Neuronal stem cell (in vitro differentiated cells): ENCODE measurements around the gene ZNF621.

Experiments used
- DNase-seq: peaks from one replicate; pipeline ENCODE4 v3.0.0-alpha.2; 2013; ENCODE audit warnings: low spot score
- H2AFZ ChIP-seq: one replicate; pipeline ENCODE4 v1.6.1; 2013; ENCODE audit warnings: mild to moderate bottlenecking, low read length, inconsistent platforms
- H2AK5ac ChIP-seq: 2 replicates; pipeline ENCODE4 v1.6.1; 2013; ENCODE audit warnings: low read depth, mild to moderate bottlenecking, inconsistent platforms, low read length, moderate library complexity, mixed read lengths
- H2BK120ac ChIP-seq: 2 replicates; pipeline ENCODE4 v1.6.1; 2013; ENCODE audit warnings: low read depth, mild to moderate bottlenecking, inconsistent platforms, low read length, moderate library complexity, mixed read lengths
- H2BK12ac ChIP-seq: one replicate; pipeline ENCODE4 v1.6.1; 2013; ENCODE audit warnings: low read length, inconsistent platforms
- H2BK15ac ChIP-seq: 2 replicates; pipeline ENCODE4 v1.6.1; 2013; ENCODE audit warnings: mild to moderate bottlenecking, low read length, inconsistent platforms, mixed read lengths
- H2BK5ac ChIP-seq: one replicate; pipeline ENCODE4 v1.6.1; 2013; ENCODE audit warnings: inconsistent platforms, mild to moderate bottlenecking, low read length, moderate library complexity
- H3K14ac ChIP-seq: one replicate; pipeline ENCODE4 v1.6.1; 2013; ENCODE audit warnings: low read length, inconsistent platforms
- H3K18ac ChIP-seq: 2 replicates; pipeline ENCODE4 v1.6.1; 2013; ENCODE audit warnings: low read length, inconsistent platforms
- H3K23ac ChIP-seq: 2 replicates; pipeline ENCODE4 v1.6.1; 2013; ENCODE audit warnings: low read depth, mild to moderate bottlenecking, mixed read lengths, low read length, inconsistent platforms; ENCODE audit not compliant: poor library complexity
- H3K27ac ChIP-seq: replicated peaks from 3 replicates; pipeline ENCODE4 v1.5.1; 2013; ENCODE audit warnings: low read length, inconsistent platforms
- H3K27me3 ChIP-seq, 3 experiments: 2 replicates each; pipeline ENCODE4 v1.6.1; 2013; ENCODE audit warnings: low read length in 3 of 3, mild to moderate bottlenecking in 2 of 3, inconsistent platforms in 1 of 3, low read depth in 1 of 3, mixed read lengths in 1 of 3, moderate library complexity in 1 of 3; ENCODE audit not compliant: control insufficient read depth in 3 of 3, insufficient read depth in 3 of 3
- H3K36me3 ChIP-seq, 2 donors: replicated peaks in 1 of 2; 2 replicates each; pipeline ENCODE4 v1.6.1; 2013; ENCODE audit warnings: low read length in 2 of 2; ENCODE audit not compliant: control insufficient read depth in 2 of 2, insufficient read depth in 2 of 2
- H3K4ac ChIP-seq: 2 replicates; pipeline ENCODE4 v1.6.1; 2013; ENCODE audit warnings: inconsistent platforms, mild to moderate bottlenecking, low read length, moderate library complexity
- H3K4me1 ChIP-seq, 2 donors: 1 replicate in 1 of 2; 2 replicates in 1 of 2; pipeline ENCODE4 v1.6.1; 2013; ENCODE audit warnings: low read length in 2 of 2, low read depth in 1 of 2; ENCODE audit not compliant: control insufficient read depth in 2 of 2, insufficient read depth in 1 of 2
- H3K4me2 ChIP-seq: one replicate; pipeline ENCODE4 v1.6.1; 2013; ENCODE audit warnings: mild to moderate bottlenecking, low read length, inconsistent platforms; ENCODE audit not compliant: insufficient read depth, poor library complexity, severe bottlenecking
- H3K4me3 ChIP-seq, 2 donors: 2 replicates each; pipeline ENCODE4 v1.5.1; 2013; ENCODE audit warnings: low read length in 2 of 2, mild to moderate bottlenecking in 2 of 2, inconsistent platforms in 1 of 2, moderate library complexity in 1 of 2
- H3K79me1 ChIP-seq: one replicate; pipeline ENCODE4 v1.6.1; 2013; ENCODE audit warnings: low read depth, mild to moderate bottlenecking, inconsistent platforms, low read length, moderate library complexity
- H3K9ac ChIP-seq: one replicate; pipeline ENCODE4 v1.6.1; 2013; ENCODE audit warnings: mild to moderate bottlenecking, low read depth, low read length, inconsistent platforms; ENCODE audit not compliant: poor library complexity
- H3K9me3 ChIP-seq, 2 donors: replicated peaks in 1 of 2; 2 replicates each; pipeline versions ENCODE3 to v1.6.1; 2013; ENCODE audit warnings: low read length in 2 of 2, mild to moderate bottlenecking in 2 of 2, inconsistent platforms in 1 of 2, low read depth in 1 of 2, mixed read lengths in 1 of 2, moderate library complexity in 1 of 2; ENCODE audit not compliant: control insufficient read depth in 2 of 2, insufficient read depth in 1 of 2
- H4K8ac ChIP-seq: one replicate; pipeline ENCODE4 v1.6.1; 2013; ENCODE audit warnings: low read depth, mild to moderate bottlenecking, inconsistent platforms, low read length, moderate library complexity
- H4K91ac ChIP-seq: one replicate; pipeline ENCODE4 v1.6.1; 2013; ENCODE audit warnings: low read length, low read depth, mild to moderate bottlenecking, inconsistent platforms; ENCODE audit not compliant: poor library complexity
- WGBS, 2 donors: extraction: QIAGEN DNeasy Blood & Tissue Kit; methylation state at CpG; one replicate each; pipeline ENCODE4 v1.1.7; 2013; ENCODE audit warnings: missing lambda C conversion rate in 2 of 2, mixed read lengths in 1 of 2; ENCODE audit not compliant: insufficient read length in 2 of 2, insufficient replicate concordance in 1 of 2; ENCODE audit errors: extremely low coverage in 2 of 2; 5-methylcytosine and 5-hydroxymethylcytosine counted together

ZNF621 gene

DNA sequence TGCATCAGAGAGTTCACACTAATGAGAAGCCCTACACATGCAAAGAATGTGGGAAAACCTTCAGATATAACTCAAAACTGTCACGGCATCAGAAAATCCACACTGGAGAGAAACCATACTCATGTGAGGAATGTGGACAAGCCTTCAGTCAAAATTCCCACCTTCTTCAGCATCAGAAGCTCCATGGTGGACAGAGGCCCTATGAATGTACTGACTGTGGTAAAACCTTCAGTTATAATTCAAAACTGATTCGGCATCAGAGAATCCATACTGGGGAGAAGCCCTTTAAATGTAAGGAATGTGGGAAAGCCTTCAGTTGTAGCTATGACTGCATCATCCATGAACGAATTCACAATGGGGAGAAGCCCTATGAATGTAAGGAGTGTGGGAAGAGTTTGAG is 37.6 kb upstream of the ZNF621 start:
- H3K4me2 ChIP-seq = no peak overlapping the region
- H3K79me1 ChIP-seq = no peaks in the 10 kb centered on the region
- no peak overlapping the region for H3K23ac ChIP-seq
- no peak overlapping the region for H2BK12ac ChIP-seq
- no peak overlapping the region for H3K27ac ChIP-seq
- peaks cover 0 to 17% of the 10 kb centered on the region in 2 donors for H3K36me3 ChIP-seq
- no peak overlapping the region for H2BK5ac ChIP-seq
- peaks cover 15 to 16% of the 10 kb centered on the region in 2 donors for H3K9me3 ChIP-seq
- no peak overlapping the region for H3K4ac ChIP-seq
- H3K9ac ChIP-seq = no peak overlapping the region
- no peak overlapping the region for H3K4me3 ChIP-seq
- no peak overlapping the region for H2AFZ ChIP-seq
- no peaks in the 10 kb centered on the region for H3K27me3 ChIP-seq
- no peak overlapping the region for H3K14ac ChIP-seq
- H3K18ac ChIP-seq = no peak overlapping the region
- H2BK120ac ChIP-seq = no peak overlapping the region
- H4K8ac ChIP-seq = no peak overlapping the region
- no peak overlapping the region for H2AK5ac ChIP-seq
- no peak overlapping the region for H2BK15ac ChIP-seq
- H3K4me1 ChIP-seq = no peaks in the 10 kb centered on the region
- no peak for DNase-seq
- WGBS, 2 donors = no CpG with 5 or more reads among the region's 3 CpGs
- no peak overlapping the region for H4K91ac ChIP-seq

DNA sequence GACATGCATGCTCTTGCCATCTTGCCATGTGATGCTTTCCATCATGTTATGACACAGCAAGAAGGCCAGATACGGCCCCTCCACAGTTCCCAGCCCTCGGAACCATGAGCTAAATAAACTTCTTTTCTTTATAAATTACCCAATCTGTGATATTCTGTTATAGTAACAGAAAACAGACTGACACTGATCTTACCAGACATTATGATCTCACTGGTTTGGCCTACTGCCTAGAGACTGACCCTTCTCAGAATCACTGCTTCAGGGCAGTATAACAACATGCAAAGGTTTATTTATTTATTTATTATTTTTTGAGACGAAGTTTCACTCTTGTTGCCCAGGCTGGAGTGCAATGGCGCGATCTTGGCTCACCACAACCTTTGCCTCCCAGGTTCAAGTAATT is 33.8 kb upstream of the ZNF621 start:
- Histone ChIP-seq H3K14ac (no peak overlapping the region), H3K4me3 (no peak overlapping the region), H3K23ac (no peak overlapping the region), H4K91ac (no peak overlapping the region), H2BK15ac (no peak overlapping the region), H3K4me1 (no peaks in the 10 kb centered on the region), H3K27me3 (no peaks in the 10 kb centered on the region), H3K27ac (no peak overlapping the region), H3K79me1 (no peaks in the 10 kb centered on the region), H4K8ac (no peak overlapping the region), H3K9ac (no peak overlapping the region), H3K4ac (no peak overlapping the region), H3K36me3 (peaks cover 0 to 14% of the 10 kb centered on the region in 2 donors), H2AK5ac (no peak overlapping the region), H2BK120ac (no peak overlapping the region), H2AFZ (no peak overlapping the region), H3K9me3 (peaks cover 15 to 16% of the 10 kb centered on the region in 2 donors), H2BK12ac (no peak overlapping the region), H3K18ac (no peak overlapping the region), H2BK5ac (no peak overlapping the region), H3K4me2 (no peak overlapping the region)
- no CpG with 5 or more reads among the region's 5 CpGs for WGBS, 2 donors
- no peak for DNase-seq

DNA sequence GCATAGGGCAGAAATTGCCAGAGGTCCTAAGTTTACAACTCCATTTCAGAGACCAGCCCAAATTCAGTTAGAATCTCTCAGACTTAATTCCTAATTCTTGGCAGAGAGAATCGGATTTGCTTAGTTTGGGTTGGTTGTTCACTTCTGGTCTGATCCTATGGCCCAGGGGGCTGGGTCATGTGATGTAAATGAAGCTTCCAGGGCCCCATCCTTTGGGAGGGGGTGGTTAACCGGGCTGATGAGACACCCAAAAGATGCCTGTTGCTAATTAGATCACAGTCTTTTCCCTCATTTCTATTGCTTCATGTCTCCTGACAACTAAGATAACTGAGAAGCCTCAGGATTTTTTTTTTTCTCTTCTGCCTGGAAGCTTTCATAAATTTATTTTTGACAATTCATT is 30.1 kb upstream of the ZNF621 start:
- DNase-seq = no peak
- no peak overlapping the region for H4K8ac ChIP-seq
- no peaks in the 10 kb centered on the region for H3K9me3 ChIP-seq
- H3K4me2 ChIP-seq = no peak overlapping the region
- no peak overlapping the region for H4K91ac ChIP-seq
- no peak overlapping the region for H3K18ac ChIP-seq
- no peak overlapping the region for H3K9ac ChIP-seq
- no peak overlapping the region for H3K14ac ChIP-seq
- no peak overlapping the region for H2BK12ac ChIP-seq
- WGBS, 2 donors = no CpG with 5 or more reads among the region's 2 CpGs
- H3K4ac ChIP-seq = no peak overlapping the region
- H3K4me1 ChIP-seq = no peaks in the 10 kb centered on the region
- H3K27ac ChIP-seq = no peak overlapping the region
- no peak overlapping the region for H2BK5ac ChIP-seq
- H3K36me3 ChIP-seq = no peaks in the 10 kb centered on the region
- no peak overlapping the region for H2BK120ac ChIP-seq
- H2BK15ac ChIP-seq = no peak overlapping the region
- H3K27me3 ChIP-seq = no peaks in the 10 kb centered on the region
- no peak overlapping the region for H3K4me3 ChIP-seq
- H2AFZ ChIP-seq = no peak overlapping the region
- no peak overlapping the region for H2AK5ac ChIP-seq
- H3K79me1 ChIP-seq = no peaks in the 10 kb centered on the region
- H3K23ac ChIP-seq = no peak overlapping the region

DNA sequence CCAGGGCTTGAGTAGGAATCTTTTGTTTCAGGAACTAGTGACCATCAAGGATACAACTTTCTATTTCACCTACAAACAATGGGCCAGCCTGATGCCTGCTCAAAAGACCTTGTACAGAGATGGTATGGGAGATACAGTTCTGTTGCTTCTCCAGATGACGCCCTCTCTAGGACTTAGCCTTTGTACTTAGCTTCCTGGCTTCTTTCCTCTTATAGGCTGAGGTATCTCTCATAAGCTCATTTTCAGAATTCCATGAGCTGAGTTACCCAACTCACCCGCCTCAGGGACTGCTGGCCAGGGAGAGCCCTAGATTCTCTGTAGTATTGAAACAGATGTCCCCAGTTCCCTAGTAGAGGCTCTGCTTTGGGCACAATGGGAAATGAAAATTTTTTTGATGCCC is 27.5 kb upstream of the ZNF621 start:
- H3K4ac ChIP-seq = no peak overlapping the region
- no peak overlapping the region for H3K4me3 ChIP-seq
- H3K27me3 ChIP-seq = no peaks in the 10 kb centered on the region
- H2BK12ac ChIP-seq = no peak overlapping the region
- no peak overlapping the region for H3K4me2 ChIP-seq
- H3K23ac ChIP-seq = no peak overlapping the region
- H3K9me3 ChIP-seq = no peaks in the 10 kb centered on the region
- WGBS, 2 donors = no CpG with 5 or more reads among the region's 2 CpGs
- H2BK120ac ChIP-seq = no peak overlapping the region
- H3K36me3 ChIP-seq = no peaks in the 10 kb centered on the region
- H2BK5ac ChIP-seq = no peak overlapping the region
- H4K91ac ChIP-seq = no peak overlapping the region
- H3K9ac ChIP-seq = no peak overlapping the region
- no peak overlapping the region for H2AK5ac ChIP-seq
- H3K27ac ChIP-seq = no peak overlapping the region
- no peak overlapping the region for H3K18ac ChIP-seq
- no peak overlapping the region for H2BK15ac ChIP-seq
- no peaks in the 10 kb centered on the region for H3K79me1 ChIP-seq
- no peak overlapping the region for H3K14ac ChIP-seq
- H3K4me1 ChIP-seq = no peaks in the 10 kb centered on the region
- no peak overlapping the region for H2AFZ ChIP-seq
- no peak overlapping the region for H4K8ac ChIP-seq
- no peak for DNase-seq
